GM12878 (cell line): ENCODE data around the gene HOXB1.

Experiments used
- BCL11A ChIP-seq: IDR thresholded peaks from 2 replicates; pipeline ENCODE4 v1.6.1; 2011; ENCODE audit warnings: low read depth, low read length
- EP300 ChIP-seq, 2 experiments: fragments of 150-350 bp in 1 of 2; IDR thresholded peaks; 2 replicates each; pipeline ENCODE4 v1.6.1; 2011 to 2012; ENCODE audit warnings: low read depth in 2 of 2, low read length in 2 of 2, borderline replicate concordance in 1 of 2, improper control_type of control experiment in 1 of 2, inconsistent platforms in 1 of 2; ENCODE audit not compliant: control insufficient read depth in 1 of 2
- JUND ChIP-seq: IDR thresholded peaks from 2 replicates; pipeline ENCODE4 v1.6.1; 2012; ENCODE audit warnings: low read depth, mild to moderate bottlenecking, low read length, improper control_type of control experiment, moderate library complexity
- NFYB ChIP-seq: IDR thresholded peaks from 2 replicates; pipeline ENCODE4 v1.6.1; 2011; ENCODE audit warnings: low read depth, mild to moderate bottlenecking, low read length, improper control_type of control experiment, moderate library complexity; ENCODE audit not compliant: insufficient read depth
- TF ChIP-seq, protein P1 (sequence below), 3 experiments: IDR thresholded peaks in 2 of 3; conservative IDR thresholded peaks in 1 of 3; 2 replicates each; pipeline ENCODE4 v1.5.1; 2011; ENCODE audit warnings: low read depth in 3 of 3, low read length in 3 of 3, mild to moderate bottlenecking in 3 of 3, control low read depth in 2 of 3, moderate library complexity in 2 of 3, inconsistent platforms in 1 of 3, mixed read lengths in 1 of 3; ENCODE audit not compliant: control insufficient read depth in 2 of 3, insufficient read depth in 1 of 3; ENCODE audit errors: extremely low read depth in 1 of 3
- TF ChIP-seq, protein P2 (sequence below): IDR thresholded peaks from 2 replicates; pipeline ENCODE4 v1.6.1; 2012; ENCODE audit warnings: low read depth, low read length, improper control_type of control experiment

DNA sequence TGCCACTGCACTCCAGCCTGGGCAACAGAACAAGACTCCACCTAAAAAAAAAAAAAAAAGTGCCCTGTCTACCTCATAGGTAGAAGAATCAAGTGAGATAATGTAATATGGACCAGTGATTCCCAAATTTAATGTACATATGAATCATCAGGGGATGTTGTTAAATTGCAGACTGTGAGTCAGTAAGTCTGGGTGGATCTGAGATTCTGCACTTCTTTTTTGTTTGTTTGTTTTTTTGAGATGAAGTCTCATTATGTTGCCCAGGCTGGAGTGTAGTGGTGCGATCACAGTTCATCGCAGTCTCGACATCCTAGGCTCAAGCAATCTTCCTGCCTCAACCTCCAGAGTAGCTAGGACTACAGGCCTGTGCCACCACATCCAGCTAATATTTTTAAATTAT is 31.6 kb downstream of the HOXB1 start:
- no peak for TF ChIP-seq JUND
- TF ChIP-seq, protein P1, sequence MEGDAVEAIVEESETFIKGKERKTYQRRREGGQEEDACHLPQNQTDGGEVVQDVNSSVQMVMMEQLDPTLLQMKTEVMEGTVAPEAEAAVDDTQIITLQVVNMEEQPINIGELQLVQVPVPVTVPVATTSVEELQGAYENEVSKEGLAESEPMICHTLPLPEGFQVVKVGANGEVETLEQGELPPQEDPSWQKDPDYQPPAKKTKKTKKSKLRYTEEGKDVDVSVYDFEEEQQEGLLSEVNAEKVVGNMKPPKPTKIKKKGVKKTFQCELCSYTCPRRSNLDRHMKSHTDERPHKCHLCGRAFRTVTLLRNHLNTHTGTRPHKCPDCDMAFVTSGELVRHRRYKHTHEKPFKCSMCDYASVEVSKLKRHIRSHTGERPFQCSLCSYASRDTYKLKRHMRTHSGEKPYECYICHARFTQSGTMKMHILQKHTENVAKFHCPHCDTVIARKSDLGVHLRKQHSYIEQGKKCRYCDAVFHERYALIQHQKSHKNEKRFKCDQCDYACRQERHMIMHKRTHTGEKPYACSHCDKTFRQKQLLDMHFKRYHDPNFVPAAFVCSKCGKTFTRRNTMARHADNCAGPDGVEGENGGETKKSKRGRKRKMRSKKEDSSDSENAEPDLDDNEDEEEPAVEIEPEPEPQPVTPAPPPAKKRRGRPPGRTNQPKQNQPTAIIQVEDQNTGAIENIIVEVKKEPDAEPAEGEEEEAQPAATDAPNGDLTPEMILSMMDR (IDR thresholded peaks at IDR 0.05 in 2 of 3, conservative IDR thresholded peaks at IDR 0.05 in 1 of 3; ENCODE audit: control insufficient read depth in 2 of 3, extremely low read depth in 1 of 3, insufficient read depth in 1 of 3, low read depth in 3 of 3, low read length in 3 of 3) = no peak
- no peak for TF ChIP-seq NFYB
- TF ChIP-seq BCL11A = no peak
- TF ChIP-seq, protein P2, sequence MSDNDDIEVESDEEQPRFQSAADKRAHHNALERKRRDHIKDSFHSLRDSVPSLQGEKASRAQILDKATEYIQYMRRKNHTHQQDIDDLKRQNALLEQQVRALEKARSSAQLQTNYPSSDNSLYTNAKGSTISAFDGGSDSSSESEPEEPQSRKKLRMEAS = no peak
- TF ChIP-seq EP300 (IDR thresholded peaks at IDR 0.05; ENCODE audit: borderline replicate concordance in 1 of 2, control insufficient read depth in 1 of 2, low read depth in 2 of 2, low read length in 2 of 2) = no peak
